Neural crest cell (in vitro differentiated cells): ENCODE results near the gene MYOT. TPM values are rescaled to one million over a fixed set of nuclear protein-coding genes. Genes with fewer than 3 reads are reported as not detected.

ENCODE experiments used
- DNase-seq: peaks from one replicate; pipeline ENCODE4 v3.0.0; 2021; ENCODE audit warnings: low read depth, mixed read lengths, low spot score
- H3K27ac Mint-ChIP-seq: one replicate; pipeline ENCODE4 v1.8.0; 2021; ENCODE audit warnings: mild to moderate bottlenecking, mixed read lengths; ENCODE audit not compliant: unreplicated experiment
- H3K27me3 Mint-ChIP-seq: 2 replicates; pipeline ENCODE4 v1.8.0; 2021; ENCODE audit warnings: low read depth, mild to moderate bottlenecking, mixed read lengths
- H3K36me3 Mint-ChIP-seq: 2 replicates; pipeline ENCODE4 v1.8.0; 2021; ENCODE audit warnings: low read depth, mild to moderate bottlenecking, mixed read lengths
- H3K4me1 Mint-ChIP-seq: 2 replicates; pipeline ENCODE4 v1.8.0; 2021; ENCODE audit warnings: mixed read lengths
- H3K4me3 Mint-ChIP-seq: one replicate; pipeline ENCODE4 v1.8.0; 2021; ENCODE audit warnings: mild to moderate bottlenecking, mixed read lengths
- H3K9me3 Mint-ChIP-seq: 2 replicates; pipeline ENCODE4 v1.8.0; 2021; ENCODE audit warnings: mixed read lengths
- CTCF ChIP-seq: fragments of 200-600 bp; sonication (generic); conservative IDR thresholded peaks from 2 replicates; pipeline ENCODE4 v1.5.0; 2021; ENCODE audit warnings: antibody characterized with exemption, mild to moderate bottlenecking
- total RNA-seq: library from RNA; stranded (reverse); gene quantifications from 2 replicates; pipeline ENCODE4 v1.2.1, GENCODE V29; 2021

MYOT gene
- total RNA-seq, 1 donor from 2014 or later, result not detected

- no peak for TF ChIP-seq CTCF
- DNase-seq, result no peak
- Mint-ChIP-seq H3K9me3 (no peaks in the 10 kb centered on the region), H3K4me1 (no peaks in the 10 kb centered on the region), H3K36me3 (no peaks in the 10 kb centered on the region), H3K27me3 (peaks cover 5% of the 10 kb centered on the region), H3K27ac (no peak overlapping the region), H3K4me3 (no peak overlapping the region)
These were observed 34.2 kb upstream of the MYOT start for GRCh38 chr5:137833463-137833862.

- DNase-seq, result no peak
- Mint-ChIP-seq H3K27me3 (peaks cover 5% of the 10 kb centered on the region), H3K9me3 (no peaks in the 10 kb centered on the region), H3K4me1 (no peaks in the 10 kb centered on the region), H3K27ac (no peak overlapping the region), H3K4me3 (no peak overlapping the region), H3K36me3 (no peaks in the 10 kb centered on the region)
- TF ChIP-seq CTCF, result no peak
These were observed 33.1 kb upstream of the MYOT start for GRCh38 chr5:137834498-137835049.

- H3K27ac Mint-ChIP-seq, result no peak overlapping the region
- no peaks in the 10 kb centered on the region for H3K36me3 Mint-ChIP-seq
- TF ChIP-seq CTCF, result no peak
- no peak for DNase-seq
- H3K27me3 Mint-ChIP-seq, result peaks cover 5% of the 10 kb centered on the region
- H3K4me1 Mint-ChIP-seq, result no peaks in the 10 kb centered on the region
- H3K9me3 Mint-ChIP-seq, result no peaks in the 10 kb centered on the region
- no peak overlapping the region for H3K4me3 Mint-ChIP-seq
These were observed 31.4 kb upstream of the MYOT start for GRCh38 chr5:137836298-137836697.

GRCh38 chr5:137836997-137837396, 30.7 kb upstream of the MYOT start:
- H3K4me3 Mint-ChIP-seq, result no peak overlapping the region
- H3K27ac Mint-ChIP-seq, result no peak overlapping the region
- peaks cover 5% of the 10 kb centered on the region for H3K27me3 Mint-ChIP-seq
- DNase-seq, result no peak
- no peak for TF ChIP-seq CTCF
- no peaks in the 10 kb centered on the region for H3K9me3 Mint-ChIP-seq
- H3K36me3 Mint-ChIP-seq, result no peaks in the 10 kb centered on the region
- no peaks in the 10 kb centered on the region for H3K4me1 Mint-ChIP-seq

- H3K27ac Mint-ChIP-seq, result no peak overlapping the region
- no peak for DNase-seq
- no peaks in the 10 kb centered on the region for H3K9me3 Mint-ChIP-seq
- TF ChIP-seq CTCF, result no peak
- no peaks in the 10 kb centered on the region for H3K4me1 Mint-ChIP-seq
- H3K4me3 Mint-ChIP-seq, result no peak overlapping the region
- H3K36me3 Mint-ChIP-seq, result no peaks in the 10 kb centered on the region
- peaks cover 5% of the 10 kb centered on the region for H3K27me3 Mint-ChIP-seq
These were observed 29.9 kb upstream of the MYOT start for GRCh38 chr5:137837491-137838394.
